ENCODE data around the gene KIF21B.

- TF ChIP-seq GATA2 (IDR thresholded peaks at IDR 0.05; ENCODE audit: low read depth, low read length) (no peak), GATA3 (IDR thresholded peaks at IDR 0.05; ENCODE audit: low read depth, low read length) (no peak)
These were observed 34.2 kb downstream of the KIF21B start for GRCh38 chr1:200989337-200989736.

All from SH-SY5Y (cell line).